CD14-positive monocyte (primary cell): ENCODE measurements around the gene RNU6-9. TPM values are rescaled to one million over a fixed set of nuclear protein-coding genes. Genes with fewer than 3 reads are reported as not detected.

Experiments used
- DNase-seq, 3 donors: peaks; one replicate each; pipeline ENCODE4 v3.0.0-alpha.2; 2011 to 2022
- H2AFZ ChIP-seq: 2 replicates; pipeline ENCODE4 v1.6.0; 2012; ENCODE audit warnings: mild to moderate bottlenecking, low read depth, low read length, inconsistent platforms; ENCODE audit not compliant: insufficient read depth, poor library complexity, severe bottlenecking
- H3K27ac ChIP-seq, 2 donors: 1 replicate in 1 of 2; 2 replicates in 1 of 2; pipeline ENCODE4 v1.5.1; 2012 to 2013; ENCODE audit warnings: low read length in 2 of 2, control low read depth in 1 of 2, inconsistent platforms in 1 of 2, low read depth in 1 of 2, mild to moderate bottlenecking in 1 of 2
- H3K27me3 ChIP-seq, 2 donors: one replicate each; pipeline versions ENCODE4 v1.6.0 to v1.6.1; 2011 to 2013; ENCODE audit warnings: low read length in 2 of 2; ENCODE audit not compliant: control insufficient read depth in 2 of 2, insufficient read depth in 2 of 2
- H3K36me3 ChIP-seq, 2 donors: replicated peaks in 1 of 2; 1 replicate in 1 of 2; 2 replicates in 1 of 2; pipeline versions ENCODE4 v1.5.1 to v1.6.1; 2012 to 2013; ENCODE audit warnings: low read length in 2 of 2, control low read depth in 1 of 2, inconsistent platforms in 1 of 2, mild to moderate bottlenecking in 1 of 2; ENCODE audit not compliant: insufficient read depth in 2 of 2, control insufficient read depth in 1 of 2
- H3K4me1 ChIP-seq, 2 donors: 1 replicate in 1 of 2; 2 replicates in 1 of 2; pipeline versions ENCODE4 v1.5.1 to v1.6.1; 2012 to 2013; ENCODE audit warnings: low read length in 2 of 2, control low read depth in 1 of 2, inconsistent platforms in 1 of 2, mild to moderate bottlenecking in 1 of 2, moderate library complexity in 1 of 2; ENCODE audit not compliant: insufficient read depth in 2 of 2, control insufficient read depth in 1 of 2
- H3K4me2 ChIP-seq: replicated peaks from 2 replicates; pipeline ENCODE3; 2012; ENCODE audit warnings: low read length, moderate library complexity, mild to moderate bottlenecking; ENCODE audit not compliant: poor library complexity, severe bottlenecking; ENCODE audit errors: extremely low read depth
- H3K4me3 ChIP-seq, 3 experiments: fragments of 200-600 bp in 1 of 3; sonication (generic) in 1 of 3; replicated peaks in 1 of 3; 1 replicate in 2 of 3; 2 replicates in 1 of 3; pipeline ENCODE4 v1.5.1; 2011 to 2013; ENCODE audit warnings: low read length in 3 of 3, mild to moderate bottlenecking in 3 of 3, control low read depth in 2 of 3, low read depth in 2 of 3, inconsistent platforms in 1 of 3, moderate library complexity in 1 of 3
- H3K79me2 ChIP-seq: 2 replicates; pipeline ENCODE4 v1.6.0; 2012; ENCODE audit warnings: mild to moderate bottlenecking, control low read depth, inconsistent platforms, low read length, moderate library complexity; ENCODE audit not compliant: insufficient read depth
- H3K9ac ChIP-seq: 2 replicates; pipeline ENCODE4 v1.6.0; 2017; ENCODE audit warnings: low read length, mild to moderate bottlenecking; ENCODE audit not compliant: insufficient read depth, poor library complexity, severe bottlenecking
- H3K9me3 ChIP-seq, 2 donors: replicated peaks in 1 of 2; 1 replicate in 1 of 2; 2 replicates in 1 of 2; pipeline versions ENCODE4 v1.5.1 to v1.6.1; 2012 to 2013; ENCODE audit warnings: low read length in 2 of 2, control low read depth in 1 of 2; ENCODE audit not compliant: control insufficient read depth in 1 of 2, insufficient read depth in 1 of 2
- H4K20me1 ChIP-seq: 2 replicates; pipeline ENCODE4 v1.6.0; 2012; ENCODE audit warnings: mild to moderate bottlenecking, low read length, control low read depth, moderate library complexity; ENCODE audit not compliant: insufficient read depth
- H3K27ac Mint-ChIP-seq, 7 donors: one replicate each; pipeline ENCODE4 v1.8.0; 2020; ENCODE audit warnings: mild to moderate bottlenecking in 7 of 7, mixed read lengths in 7 of 7, moderate library complexity in 6 of 7, inconsistent platforms in 2 of 7
- H3K27me3 Mint-ChIP-seq, 3 donors: one replicate each; pipeline ENCODE4 v1.8.0; 2021 to 2022; ENCODE audit warnings: low read depth in 3 of 3, mild to moderate bottlenecking in 3 of 3, mixed read lengths in 3 of 3, moderate library complexity in 3 of 3, inconsistent platforms in 1 of 3
- H3K36me3 Mint-ChIP-seq, 2 donors: one replicate each; pipeline ENCODE4 v1.8.0; 2020; ENCODE audit warnings: mixed read lengths in 2 of 2, inconsistent platforms in 1 of 2, mild to moderate bottlenecking in 1 of 2
- H3K4me1 Mint-ChIP-seq: one replicate; pipeline ENCODE4 v1.8.0; 2020; ENCODE audit warnings: mild to moderate bottlenecking, mixed read lengths
- H3K4me3 Mint-ChIP-seq, 2 donors: one replicate each; pipeline ENCODE4 v1.8.0; 2020; ENCODE audit warnings: mild to moderate bottlenecking in 2 of 2, mixed read lengths in 2 of 2, moderate library complexity in 1 of 2
- H3K9me3 Mint-ChIP-seq, 7 donors: one replicate each; pipeline ENCODE4 v1.8.0; 2020 to 2022; ENCODE audit warnings: mixed read lengths in 7 of 7, mild to moderate bottlenecking in 6 of 7, moderate library complexity in 6 of 7, inconsistent platforms in 2 of 7
- WGBS: methylation state at CpG from one replicate; pipeline ENCODE4 v1.1.5; 2013; ENCODE audit warnings: missing lambda C conversion rate; ENCODE audit not compliant: insufficient coverage; 5-methylcytosine and 5-hydroxymethylcytosine counted together
- intact Hi-C, 2 donors: fragments of 100-400 bp; cut with micrococcal nuclease; formaldehyde crosslinking; loops; one replicate each; pipeline versions ENCODE4 v1.15.0 to v1.15.1; 2023
- polyA plus RNA-seq, 3 donors: library from polyadenylated mRNA; depleted of rRNA in 1 of 3; unstranded in 2 of 3; stranded (reverse) in 1 of 3; fragments of 300-500 nt in 2 of 3; fragments of >200 nt in 1 of 3; fragmentation: Illumina TruSeq in 2 of 3; gene quantifications; 1 replicate in 2 of 3; 2 replicates in 1 of 3; pipeline ENCODE4 v1.2.3, GENCODE V29; 2012 to 2021
- TF ChIP-seq, protein P1 (sequence below): fragments of 200-600 bp; IDR thresholded peaks from one replicate; pipeline ENCODE4 v1.8.0; 2022; ENCODE audit warnings: antibody characterized with exemption, mild to moderate bottlenecking

The RNU6-9 gene
- polyA plus RNA-seq, 3 donors: not detected

DNA sequence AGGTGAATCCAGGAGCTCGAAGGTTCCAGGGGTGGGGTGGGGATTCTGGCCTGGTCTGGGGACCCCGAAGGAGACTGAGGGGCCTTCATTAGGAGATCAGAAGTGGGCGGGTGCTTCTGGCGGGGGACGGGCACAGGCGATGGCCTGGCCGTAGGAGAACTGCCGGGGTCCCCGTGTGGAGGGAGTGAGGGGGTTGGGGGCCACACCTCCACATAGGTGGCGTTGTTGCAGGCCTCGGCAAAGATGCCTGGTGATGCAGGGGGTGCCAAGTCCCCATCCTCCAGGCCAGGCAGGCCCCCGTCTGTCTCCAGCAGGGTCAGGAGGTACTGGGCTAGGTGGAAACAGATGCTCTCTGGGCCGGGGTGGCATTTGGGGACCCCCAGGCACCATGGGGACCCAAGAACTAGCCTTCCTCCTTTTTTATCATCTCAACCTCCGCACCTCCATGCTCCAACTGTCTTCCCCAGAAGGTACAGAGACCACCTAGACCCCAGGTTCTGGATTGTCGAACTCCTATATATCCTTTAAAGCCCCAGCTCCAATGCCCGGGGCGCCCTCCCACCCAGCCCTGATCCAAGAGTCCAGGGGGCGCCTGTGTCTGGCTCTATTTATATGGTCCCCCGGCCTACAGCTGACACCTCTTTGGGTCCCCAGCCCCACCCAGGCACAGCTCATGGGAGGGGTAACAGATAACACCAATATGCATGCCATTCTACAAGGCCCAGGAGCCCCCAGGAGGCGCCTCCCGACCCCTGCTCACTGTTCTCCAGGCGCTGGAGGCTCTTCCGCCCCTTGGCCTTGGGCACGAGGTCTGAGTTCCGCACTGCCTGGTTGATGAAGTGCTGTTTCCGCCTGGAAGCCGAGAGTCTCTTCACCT lies 8.2 kb downstream of the RNU6-9 start:
- TF ChIP-seq, protein P1, sequence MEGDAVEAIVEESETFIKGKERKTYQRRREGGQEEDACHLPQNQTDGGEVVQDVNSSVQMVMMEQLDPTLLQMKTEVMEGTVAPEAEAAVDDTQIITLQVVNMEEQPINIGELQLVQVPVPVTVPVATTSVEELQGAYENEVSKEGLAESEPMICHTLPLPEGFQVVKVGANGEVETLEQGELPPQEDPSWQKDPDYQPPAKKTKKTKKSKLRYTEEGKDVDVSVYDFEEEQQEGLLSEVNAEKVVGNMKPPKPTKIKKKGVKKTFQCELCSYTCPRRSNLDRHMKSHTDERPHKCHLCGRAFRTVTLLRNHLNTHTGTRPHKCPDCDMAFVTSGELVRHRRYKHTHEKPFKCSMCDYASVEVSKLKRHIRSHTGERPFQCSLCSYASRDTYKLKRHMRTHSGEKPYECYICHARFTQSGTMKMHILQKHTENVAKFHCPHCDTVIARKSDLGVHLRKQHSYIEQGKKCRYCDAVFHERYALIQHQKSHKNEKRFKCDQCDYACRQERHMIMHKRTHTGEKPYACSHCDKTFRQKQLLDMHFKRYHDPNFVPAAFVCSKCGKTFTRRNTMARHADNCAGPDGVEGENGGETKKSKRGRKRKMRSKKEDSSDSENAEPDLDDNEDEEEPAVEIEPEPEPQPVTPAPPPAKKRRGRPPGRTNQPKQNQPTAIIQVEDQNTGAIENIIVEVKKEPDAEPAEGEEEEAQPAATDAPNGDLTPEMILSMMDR: no peak
- Histone ChIP-seq H3K36me3 (peaks cover 36 to 47% of the 10 kb centered on the region in 2 donors), H3K4me3 (no peak overlapping the region), H3K27ac (no peak overlapping the region), H3K9ac (no peak overlapping the region), H3K27me3 (no peaks in the 10 kb centered on the region), H4K20me1 (peaks cover 85% of the 10 kb centered on the region), H3K9me3 (no peaks in the 10 kb centered on the region), H3K79me2 (peaks cover 28% of the 10 kb centered on the region), H3K4me1 (no peaks in the 10 kb centered on the region), H2AFZ (no peak overlapping the region), H3K4me2 (no peak overlapping the region)
- DNase-seq: no peak
- H3K4me3 Mint-ChIP-seq: no peak overlapping the region
- intact Hi-C loops: no loop called here
- H3K27ac Mint-ChIP-seq: no peak overlapping the region
- H3K27me3 Mint-ChIP-seq: peaks cover 0 to 4% (median 3%) of the 10 kb centered on the region in 3 donors
- H3K9me3 Mint-ChIP-seq: no peaks in the 10 kb centered on the region
- 96% methylated on average over 24 of the region's 27 CpGs for WGBS
- peaks cover 40 to 79% of the 10 kb centered on the region in 2 donors for H3K36me3 Mint-ChIP-seq
- peaks cover 2% of the 10 kb centered on the region for H3K4me1 Mint-ChIP-seq

DNA sequence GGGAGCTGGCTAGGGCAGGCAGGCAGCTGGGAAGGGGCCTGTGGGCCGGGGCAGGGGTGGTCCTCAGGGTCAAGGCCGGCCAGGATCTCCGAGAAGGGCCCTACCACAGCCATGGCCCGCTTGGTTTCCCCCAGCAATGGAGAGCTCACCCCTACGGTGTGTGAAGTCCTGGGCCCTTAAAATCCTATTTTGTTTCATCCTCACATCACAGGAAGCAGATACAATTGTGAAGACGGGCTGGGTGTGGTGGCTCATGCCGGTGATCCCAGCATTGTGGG lies 8.7 kb downstream of the RNU6-9 start:
- Mint-ChIP-seq H3K27ac (no peak overlapping the region), H3K36me3 (peaks cover 36 to 76% of the 10 kb centered on the region in 2 donors), H3K4me1 (peaks cover 8% of the 10 kb centered on the region), H3K4me3 (no peak overlapping the region), H3K27me3 (peaks cover 0 to 4% (median 0%) of the 10 kb centered on the region in 3 donors), H3K9me3 (no peaks in the 10 kb centered on the region)
- peaks cover 3 to 4% of the 10 kb centered on the region in 2 donors for H3K4me1 ChIP-seq
- H3K36me3 ChIP-seq: peaks cover 31 to 41% of the 10 kb centered on the region in 2 donors
- TF ChIP-seq, protein P1: no peak
- 100% methylated on average over 1 of the region's 7 CpGs for WGBS
- H3K4me2 ChIP-seq: no peak overlapping the region
- no peak for DNase-seq
- no peak overlapping the region for H3K4me3 ChIP-seq
- no peaks in the 10 kb centered on the region for H3K27me3 ChIP-seq
- no peaks in the 10 kb centered on the region for H3K9me3 ChIP-seq
- H3K27ac ChIP-seq: no peak overlapping the region
- intact Hi-C loops: no loop called here
- H3K9ac ChIP-seq: no peak overlapping the region
- peaks cover 85% of the 10 kb centered on the region for H4K20me1 ChIP-seq
- no peak overlapping the region for H2AFZ ChIP-seq
- H3K79me2 ChIP-seq: peaks cover 34% of the 10 kb centered on the region
